HG02981 (cell line): Measurements from ENCODE around the gene MRPL32.
"Not testable (repeated sequence)": the region's sequence is repeated elsewhere in the genome, so short reads cannot be mapped to it uniquely, and the experiment has no call there.

Source experiments
- ATAC-seq: cut with Tn5 transposase; IDR thresholded peaks from one replicate; pipeline ENCODE4 v1.9.1; 2021; ENCODE audit warnings: mild to moderate bottlenecking, moderate library complexity; ENCODE audit not compliant: unreplicated experiment

The MRPL32 gene

DNA sequence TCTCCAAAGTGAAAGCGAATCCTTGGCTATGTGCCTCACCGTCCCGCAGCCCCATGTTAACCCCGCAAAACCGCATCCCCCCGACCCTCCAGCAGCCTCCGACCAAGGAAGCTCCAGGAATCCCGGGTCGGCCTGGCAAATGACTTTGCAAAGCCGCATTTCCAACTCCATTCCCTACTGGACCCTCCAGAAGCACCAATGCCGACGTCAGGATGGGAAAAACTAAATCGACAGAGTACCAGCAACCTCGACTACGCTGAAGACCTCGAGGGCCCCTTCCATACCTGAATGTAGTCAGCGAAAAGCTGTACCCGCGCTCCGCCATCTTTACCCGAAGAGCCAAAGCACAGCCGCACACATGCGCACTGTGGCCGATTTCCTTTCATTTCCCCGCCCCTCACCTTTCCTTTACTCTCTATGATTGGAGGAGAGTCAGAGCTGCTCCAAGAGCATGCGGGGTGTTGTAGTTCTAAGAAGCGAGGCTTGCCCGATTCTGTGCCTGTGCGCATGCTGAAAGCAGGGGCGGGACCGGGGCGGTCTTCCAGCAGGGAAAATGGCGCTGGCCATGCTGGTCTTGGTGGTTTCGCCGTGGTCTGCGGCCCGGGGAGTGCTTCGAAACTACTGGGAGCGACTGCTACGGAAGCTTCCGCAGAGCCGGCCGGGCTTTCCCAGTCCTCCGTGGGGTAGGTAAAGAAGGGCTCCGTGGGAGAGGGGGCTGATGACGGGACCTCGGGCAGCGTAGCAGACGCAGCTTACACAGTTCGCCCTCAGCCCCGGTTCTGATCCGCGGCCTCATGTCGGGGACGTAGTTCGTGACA, at the start of gene MRPL32, which contains the start of gene PSMA2:
Gene MRPL32, plus strand, starts transcription at position 543 of the 818 bp plus-strand sequence. Its CDS starts 11 bp downstream, at position 554.
Gene PSMA2, minus strand, starts transcription at position 341 of the 818 bp plus-strand sequence. Its CDS starts 16 bp downstream, at position 325.
- ATAC-seq, result peak; percentile 100

DNA sequence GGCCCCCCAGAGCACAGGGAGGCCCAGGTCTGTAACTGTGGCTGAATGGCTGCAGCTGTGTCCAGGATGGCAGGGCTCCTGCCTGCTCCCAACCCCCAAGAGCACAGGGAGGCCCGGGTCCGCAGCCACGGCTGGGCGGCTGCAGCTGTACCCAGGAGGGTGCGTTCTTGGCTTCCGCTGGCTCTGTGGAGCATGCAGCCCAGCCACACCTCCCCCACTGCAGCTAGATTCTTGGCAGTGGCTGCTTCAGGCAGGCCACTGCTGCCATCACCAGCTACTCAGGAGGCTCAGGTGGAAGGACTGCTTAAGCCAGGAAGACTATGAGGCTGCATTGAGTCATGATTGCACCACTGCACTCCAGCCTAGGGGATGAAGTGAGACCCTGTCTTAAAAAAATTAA, 48.2 kb upstream of the MRPL32 start:
- no peak for ATAC-seq

DNA sequence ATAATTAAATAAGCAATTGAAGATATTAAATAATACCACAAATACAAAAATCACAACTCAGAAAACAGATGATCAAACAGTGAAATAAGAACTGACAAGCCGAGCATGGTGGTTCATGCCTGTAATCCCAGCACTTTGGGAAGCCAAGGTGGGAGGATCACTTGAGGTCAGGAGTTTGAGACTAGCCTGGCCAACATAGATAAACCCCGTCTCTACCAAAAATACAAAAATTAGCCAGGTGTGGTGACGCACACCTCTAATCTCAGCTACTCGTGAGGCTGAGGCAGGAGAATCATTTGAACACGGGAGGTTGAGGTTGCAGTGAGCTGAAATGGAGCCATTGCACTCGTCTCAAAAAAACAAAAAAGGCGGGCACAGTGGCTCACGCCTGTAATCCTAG, 47.0 kb upstream of the MRPL32 start:
- not testable (repeated sequence) for ATAC-seq

DNA sequence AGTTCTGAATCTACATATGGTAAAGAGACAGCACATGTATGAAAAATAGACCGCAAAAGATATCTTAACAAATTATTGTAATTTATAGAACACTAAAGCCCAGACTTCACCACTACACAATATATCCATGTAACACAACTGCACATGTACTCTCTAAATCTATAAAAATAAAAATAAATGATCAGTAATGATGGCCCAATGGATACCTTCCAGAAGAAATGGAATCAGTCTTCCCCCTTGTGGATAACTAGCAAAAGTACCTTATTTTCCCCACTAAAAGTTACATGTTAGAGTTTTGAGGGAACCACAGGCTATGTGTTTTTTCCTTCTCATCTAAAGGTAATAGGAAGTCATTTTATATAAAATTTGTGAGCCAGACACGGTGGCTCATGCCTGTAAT, 46.0 kb upstream of the MRPL32 start:
- no peak for ATAC-seq

DNA sequence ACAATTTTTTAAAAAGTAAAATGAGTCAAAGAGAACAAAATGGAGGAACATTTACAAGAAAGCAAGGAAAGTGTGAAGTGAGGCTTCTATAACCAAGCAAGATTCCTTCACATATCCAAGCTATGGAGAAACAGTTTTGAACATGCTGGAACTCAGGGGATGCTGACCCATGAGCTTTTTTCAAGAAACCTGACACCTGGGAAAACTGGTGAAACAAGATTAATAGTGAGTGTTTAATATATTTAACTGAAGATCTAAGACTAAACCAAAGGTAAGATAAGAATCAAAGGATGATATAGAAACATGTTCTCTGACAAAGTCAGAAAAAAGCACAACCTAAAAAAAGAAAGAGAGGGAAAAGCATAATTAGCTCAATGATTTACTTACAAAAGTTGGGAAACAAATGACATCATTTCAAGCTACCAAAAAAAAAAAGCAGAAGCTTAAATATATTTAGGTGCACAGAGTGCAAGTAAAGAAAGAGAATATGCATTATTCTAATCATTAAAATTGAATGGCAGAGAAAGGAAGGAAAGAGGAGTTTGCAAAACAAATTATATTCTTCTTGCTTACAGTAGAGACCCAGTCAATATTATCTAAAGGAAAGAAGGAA, 45.2 kb upstream of the MRPL32 start:
- no peak for ATAC-seq

DNA sequence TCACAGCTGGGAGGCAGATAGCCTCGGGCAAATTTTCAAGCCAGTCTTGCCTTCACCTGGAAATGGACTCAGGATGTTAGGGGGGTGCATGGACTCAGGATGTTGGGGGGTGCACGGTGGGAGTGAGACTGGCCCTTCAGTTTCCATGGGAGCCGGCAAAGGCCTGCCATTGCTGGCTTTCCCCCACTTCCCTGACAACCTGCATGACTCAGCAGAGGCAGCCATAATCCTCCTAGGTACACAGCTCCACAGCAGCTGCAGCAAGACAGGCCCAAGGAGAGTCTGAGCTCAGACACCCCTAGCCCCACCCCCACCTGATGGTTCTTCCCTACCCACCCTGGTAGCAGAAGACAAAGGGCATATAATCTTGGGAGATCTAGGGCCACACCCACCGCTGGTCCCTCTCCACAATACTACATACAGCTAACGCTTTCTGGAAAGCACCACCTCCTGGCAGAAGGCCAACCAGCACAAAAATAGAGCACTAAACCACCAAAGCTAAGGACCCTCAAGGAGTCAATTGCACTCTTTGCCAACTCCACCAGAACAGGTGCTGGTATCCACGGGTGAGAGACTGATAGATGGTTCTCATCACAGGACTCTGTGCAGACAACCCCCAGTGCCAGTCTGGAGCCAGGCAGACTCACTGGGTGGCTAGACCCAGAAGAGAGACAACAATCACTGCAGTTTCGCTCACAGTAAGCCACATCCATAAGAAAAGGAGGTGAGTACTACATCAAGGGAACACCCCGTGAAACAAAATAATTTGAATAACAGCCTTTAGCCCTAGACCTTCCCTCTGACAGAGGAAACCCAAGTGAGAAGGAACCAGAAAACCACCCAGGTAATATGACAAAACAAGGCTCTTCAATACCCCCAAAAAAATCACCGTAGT, 38.6 kb upstream of the MRPL32 start:
- no peak for ATAC-seq

DNA sequence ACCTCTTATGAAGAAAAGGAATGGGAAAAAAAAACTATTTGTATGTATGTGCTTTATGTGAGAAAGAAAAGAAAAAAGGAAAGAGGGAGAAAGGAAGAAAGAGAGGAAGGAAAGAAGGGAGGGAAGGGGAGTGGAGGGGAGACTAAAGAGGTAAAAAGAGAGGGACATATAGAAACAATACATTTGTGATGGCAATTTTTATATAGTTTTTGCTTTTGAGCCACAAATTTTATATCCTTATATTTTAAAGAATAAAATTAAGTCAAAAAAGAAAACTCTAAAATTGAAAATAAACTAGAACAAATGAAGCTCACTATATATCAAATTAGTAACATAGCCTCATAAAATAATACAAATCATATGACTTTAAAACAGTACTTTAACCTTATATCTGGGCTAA, 31.3 kb upstream of the MRPL32 start:
- no peak for ATAC-seq

DNA sequence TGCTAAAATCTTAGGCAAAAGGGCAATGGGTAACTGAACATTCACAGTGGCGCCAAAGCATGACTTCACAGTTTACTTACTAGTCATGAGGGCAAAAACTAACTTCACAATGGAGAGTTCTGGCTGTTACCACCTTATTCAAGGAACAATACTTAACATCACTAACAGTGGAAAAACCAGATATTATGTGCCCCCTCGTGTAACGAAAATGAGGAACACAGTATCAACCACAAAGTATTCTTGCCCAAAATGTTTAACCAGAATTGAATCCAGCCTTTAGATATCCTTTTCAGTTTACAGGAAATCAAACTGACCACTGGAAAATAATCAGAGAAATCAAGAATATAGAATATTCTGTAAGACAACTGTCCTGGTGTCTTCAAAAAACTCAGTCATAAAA, 29.8 kb upstream of the MRPL32 start:
- ATAC-seq, result no peak

DNA sequence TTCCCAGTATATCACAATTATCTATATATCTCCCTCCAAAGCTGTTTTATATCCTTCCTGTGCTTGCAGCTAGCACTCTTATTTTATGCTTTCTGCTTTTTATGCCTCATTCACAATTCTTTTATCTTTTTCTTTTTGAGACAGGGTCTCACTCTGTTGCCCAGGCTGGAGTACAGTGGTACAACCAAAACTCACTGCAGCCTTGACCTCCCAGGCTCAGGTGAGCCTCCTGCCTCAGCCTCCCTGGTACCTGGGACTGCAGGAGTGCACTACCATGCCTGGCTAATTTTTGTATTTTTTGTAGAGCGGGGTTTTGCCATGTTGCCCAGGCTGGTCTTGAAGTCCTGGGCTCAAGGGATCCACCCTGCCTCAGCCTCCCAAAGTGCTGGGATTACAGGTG, 26.0 kb upstream of the MRPL32 start:
- no peak for ATAC-seq

DNA sequence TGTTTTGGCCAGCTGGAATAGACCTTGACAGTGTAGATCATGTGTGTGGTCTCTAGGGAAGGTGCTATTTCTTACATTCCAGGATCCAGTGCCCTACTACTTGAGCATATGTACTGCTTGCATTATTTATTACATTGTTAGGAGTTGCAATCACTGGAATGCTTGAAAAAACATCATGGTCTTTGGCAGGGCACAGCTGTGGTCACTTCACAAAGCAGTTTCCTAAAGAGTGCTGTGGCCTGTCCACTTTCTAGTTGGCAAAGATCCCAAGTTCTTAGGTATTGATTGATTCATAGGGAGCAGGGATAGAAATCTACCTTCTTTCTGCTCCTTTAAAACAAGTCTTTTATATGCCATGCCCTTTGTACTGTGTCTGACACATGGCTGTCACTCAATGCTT, 24.9 kb upstream of the MRPL32 start:
- no peak for ATAC-seq

DNA sequence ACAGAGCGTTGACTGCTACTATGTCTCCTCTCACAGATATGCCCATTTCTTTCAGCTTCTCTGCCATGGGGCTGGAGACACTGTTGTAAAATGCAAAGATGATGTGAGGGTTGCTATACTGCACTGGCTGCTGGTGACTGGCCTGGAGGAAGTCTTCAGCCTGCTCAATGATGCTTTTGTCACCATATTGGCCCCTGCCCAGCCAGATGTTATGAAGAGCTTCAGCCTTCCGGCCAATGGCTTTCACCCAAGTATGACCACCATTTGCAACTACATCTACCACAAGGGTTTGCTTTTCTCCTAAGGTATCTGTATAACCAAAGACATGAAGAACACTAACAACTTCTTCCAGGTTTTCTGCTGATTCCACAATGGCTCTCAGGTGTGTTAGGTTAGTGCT, 21.9 kb upstream of the MRPL32 start:
- ATAC-seq, result no peak

DNA sequence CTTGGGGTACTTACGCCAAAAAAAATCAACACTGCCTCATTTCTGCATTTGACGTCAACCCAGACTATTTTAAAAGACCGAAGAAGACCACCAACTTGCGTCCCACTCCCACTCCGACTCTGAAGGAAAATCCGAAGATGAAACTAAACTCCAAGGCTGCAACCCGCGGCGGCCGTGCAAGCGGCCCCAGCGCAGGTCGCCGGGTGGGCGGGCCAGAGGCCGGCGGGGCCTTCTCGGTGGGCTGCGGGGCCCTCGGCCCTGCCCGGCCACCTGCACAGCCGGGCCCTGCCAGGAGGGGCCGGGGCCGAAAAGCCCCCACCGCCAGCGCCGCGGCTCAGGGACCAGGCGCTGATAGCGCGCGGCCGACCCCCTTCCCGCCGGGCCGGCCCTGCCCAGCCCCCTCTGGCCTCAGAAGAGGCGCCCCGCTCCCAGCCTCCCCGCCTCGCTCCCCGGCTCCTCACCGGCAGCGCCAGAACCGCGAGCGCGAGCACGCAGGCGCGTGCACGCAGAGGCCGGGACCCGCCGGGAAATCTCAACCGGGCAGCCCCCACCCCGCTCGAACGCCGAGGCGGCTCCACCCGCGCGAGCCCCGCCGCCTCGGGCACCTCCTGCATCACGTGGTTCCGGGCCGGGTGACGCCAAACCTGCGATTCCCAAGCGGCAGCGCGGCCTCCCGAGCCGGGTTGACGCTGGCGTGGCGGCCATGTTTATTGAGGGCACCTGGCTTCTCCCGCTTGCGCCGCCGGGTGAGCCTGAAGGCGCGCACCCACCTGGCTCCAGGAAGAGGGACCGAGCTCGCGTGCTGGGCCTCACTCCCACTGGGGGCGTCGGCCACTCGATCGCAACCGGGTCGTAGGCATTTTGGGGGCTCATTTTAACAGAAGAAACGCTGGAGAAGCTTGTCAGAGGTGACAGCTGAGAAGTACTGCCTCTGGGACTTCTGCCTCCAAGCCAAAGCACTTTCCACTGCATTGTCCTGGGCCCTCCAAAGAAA, 20.4 kb upstream of the MRPL32 start, which contains the start of gene C7orf25:
Gene C7orf25, minus strand, starts transcription at position 617 of the 994 bp plus-strand sequence. CDS start 1,170 bp downstream, outside the sequence.
- peak; percentile 87 for ATAC-seq

DNA sequence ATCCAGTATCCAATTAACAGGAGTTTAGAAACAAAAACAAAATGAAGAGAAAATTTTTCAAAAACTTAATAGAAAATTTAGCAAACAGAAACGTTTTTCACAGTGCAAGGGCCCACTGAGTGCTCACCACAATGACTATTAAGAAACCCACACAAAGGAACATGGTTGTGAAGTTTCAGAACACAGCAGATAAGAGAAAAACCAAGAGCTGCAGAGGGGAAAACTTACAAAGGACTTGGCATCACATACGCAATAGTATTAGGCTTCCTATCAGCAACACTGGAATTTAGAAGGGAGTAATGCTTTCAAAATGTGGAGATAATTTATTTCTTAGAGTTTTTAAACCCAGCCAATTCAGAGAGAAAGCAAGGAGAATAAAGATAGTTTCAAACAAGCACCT, 18.6 kb upstream of the MRPL32 start:
- ATAC-seq, result no peak

DNA sequence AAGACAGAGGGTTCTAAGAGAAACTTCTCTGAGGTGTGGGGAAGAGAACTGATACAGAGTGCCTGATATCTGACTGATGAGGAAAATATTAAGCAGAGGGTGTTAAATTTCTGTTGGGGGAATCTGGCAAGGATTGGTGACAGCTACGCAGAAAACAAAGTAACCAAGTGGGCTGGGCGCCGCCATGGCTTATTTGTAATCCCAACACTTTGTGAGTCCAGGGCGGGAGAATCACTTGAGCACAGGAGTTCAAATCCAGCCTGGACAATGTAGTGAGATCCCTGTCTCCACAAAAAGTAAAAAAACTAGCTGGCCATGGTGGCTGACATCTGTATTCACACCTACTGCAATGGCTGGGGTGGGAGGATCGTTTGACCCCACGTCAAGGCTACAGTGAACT, 18.2 kb upstream of the MRPL32 start:
- ATAC-seq, result no peak

DNA sequence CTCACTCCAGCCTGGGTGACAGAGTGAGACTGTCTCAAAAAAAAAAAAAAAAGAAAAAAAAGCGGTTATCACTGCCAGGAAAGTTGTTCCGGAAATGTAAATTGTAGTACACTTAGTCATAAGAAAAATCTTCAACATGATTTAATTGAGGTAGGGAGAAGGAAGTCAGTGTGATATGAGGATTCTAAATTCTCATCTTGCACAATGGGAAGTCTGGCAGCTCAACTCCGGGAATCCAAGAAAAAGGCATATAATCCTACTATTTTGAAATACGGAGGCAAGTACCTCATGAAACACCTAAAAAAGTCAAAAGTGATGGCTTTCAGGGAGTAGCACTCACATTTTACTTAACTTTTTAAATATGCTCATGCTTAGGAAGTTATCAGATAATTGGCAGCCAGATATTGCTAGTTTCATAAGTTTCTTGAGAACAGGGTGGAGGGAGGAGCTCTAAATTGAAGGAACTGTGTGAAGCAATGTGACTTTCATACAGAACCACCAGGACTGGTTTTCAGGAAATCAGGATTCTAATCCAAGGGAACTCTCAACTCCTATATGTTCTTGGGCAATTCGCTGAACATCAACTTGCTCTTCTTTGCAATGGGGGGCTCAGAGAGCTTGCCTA, 17.6 kb upstream of the MRPL32 start:
- no peak for ATAC-seq

DNA sequence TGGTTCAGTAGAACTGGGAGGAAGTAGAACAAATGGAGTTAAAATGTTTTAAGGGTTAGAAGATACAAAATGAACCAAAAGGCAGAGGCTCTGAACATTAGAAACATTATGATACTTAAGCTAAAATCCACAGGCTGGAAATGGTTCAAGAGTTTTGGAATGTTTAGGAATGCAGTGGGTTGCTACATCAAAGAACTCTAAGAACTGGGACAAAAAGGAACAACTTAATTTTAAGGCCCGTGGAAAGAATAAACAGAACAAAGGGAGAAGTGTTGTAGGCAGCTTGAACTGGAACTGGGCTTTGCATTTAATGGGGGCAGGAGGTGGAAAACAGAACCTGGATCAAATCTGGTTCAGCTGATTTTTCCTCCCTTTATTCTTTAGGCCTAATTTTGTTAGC, 16.8 kb upstream of the MRPL32 start:
- no peak for ATAC-seq

DNA sequence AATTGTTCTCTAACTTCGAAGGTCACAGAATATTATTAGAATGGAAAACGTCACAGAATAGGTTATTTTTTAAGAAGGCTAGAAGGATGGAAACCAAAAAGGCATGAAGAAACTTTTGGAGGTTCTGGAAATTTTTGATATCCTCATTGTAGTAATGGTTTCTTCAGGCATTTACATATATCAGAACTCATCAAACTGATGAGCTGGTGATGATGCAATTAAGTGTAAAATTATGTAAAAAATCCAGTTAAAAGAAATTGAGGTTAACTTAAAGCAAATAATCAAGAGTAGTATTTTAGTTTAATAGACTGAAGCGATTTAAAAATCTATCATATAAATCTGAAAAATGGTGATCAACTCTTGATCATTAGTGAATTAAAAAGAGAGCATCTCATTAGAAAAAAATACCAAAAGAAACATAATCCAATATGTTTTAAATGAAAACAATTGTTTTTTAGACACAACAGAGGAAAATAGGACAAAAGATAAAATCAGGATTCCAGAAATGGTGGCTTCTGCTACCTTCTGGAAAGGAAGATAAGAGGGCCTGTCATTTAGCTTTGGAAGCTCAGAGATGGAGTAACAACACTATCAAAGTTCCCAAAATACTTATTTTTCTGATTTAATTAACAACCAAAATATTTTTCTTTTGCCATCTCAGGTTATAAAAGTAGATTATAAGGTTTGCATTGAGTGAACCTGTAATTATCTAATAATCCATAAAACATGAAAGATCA, 10.0 kb upstream of the MRPL32 start:
- ATAC-seq, result no peak

DNA sequence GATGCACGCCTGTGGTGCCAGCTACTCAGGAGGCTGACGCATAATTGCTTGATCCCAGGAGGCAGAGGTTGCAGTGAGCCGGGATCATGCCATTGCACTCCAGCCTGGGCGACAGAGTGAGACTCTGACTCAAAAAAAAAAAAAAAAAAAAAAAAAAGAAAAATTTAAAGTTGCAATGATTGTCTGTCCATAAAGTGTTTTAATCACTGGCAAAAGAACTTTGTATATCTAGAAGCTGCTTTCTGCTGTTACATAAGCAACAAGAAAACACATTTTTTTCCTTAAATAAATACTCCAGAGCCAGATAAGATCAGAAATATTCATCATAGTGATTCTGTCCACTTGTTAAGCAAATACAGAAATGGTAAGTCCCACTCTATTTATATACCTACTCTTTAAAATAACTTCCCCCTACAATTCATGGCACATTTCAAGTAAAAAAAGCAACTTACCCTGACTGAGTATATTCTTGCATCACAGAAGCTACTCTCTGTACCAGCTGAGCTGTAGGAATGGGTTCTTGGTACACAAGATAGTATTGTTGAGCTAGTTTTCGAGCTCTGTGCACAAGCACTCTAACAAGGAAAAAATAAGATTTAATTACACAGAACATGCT, 7.8 kb upstream of the MRPL32 start:
- ATAC-seq, result no peak
